ENCODE measurements around the gene PCDH10.
"Not testable (repeated sequence)": the region's sequence is repeated elsewhere in the genome, so short reads cannot be mapped to it uniquely, and the experiment has no call there.

DNA sequence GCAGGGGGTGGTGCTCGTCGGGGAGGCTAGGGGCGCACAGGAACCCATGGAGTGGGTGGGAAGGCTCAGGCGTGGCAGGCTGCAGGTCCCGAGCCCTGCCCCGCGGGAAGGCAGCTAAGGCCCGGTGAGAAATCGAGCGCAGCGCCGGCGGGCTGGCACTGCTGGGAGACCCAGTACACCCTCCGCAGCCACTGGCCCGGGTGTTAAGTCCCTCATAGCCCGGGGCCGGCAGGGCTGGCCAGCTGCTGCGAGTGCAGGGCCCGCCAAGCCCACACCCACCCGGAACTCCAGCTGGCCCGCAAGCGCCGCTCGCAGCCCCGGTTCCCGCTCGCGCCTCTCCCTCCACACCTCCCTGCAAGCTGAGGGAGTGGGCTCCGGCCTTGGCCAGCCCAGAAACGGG is 91.4 kb downstream of the PCDH10 start:
- not testable (repeated sequence) for TF ChIP-seq SP1 (IDR thresholded peaks at IDR 0.05; ENCODE audit: low read depth, low read length); EP300 (IDR thresholded peaks at IDR 0.05; ENCODE audit: borderline replicate concordance in 1 of 2, low read depth in 2 of 2, low read length in 2 of 2); POLR2A (IDR thresholded peaks at IDR 0.05; ENCODE audit: control extremely low read depth in 1 of 2, low read depth in 2 of 2, low read length in 2 of 2); CHD2 (IDR thresholded peaks at IDR 0.05; ENCODE audit: low read length); CBX8 (IDR thresholded peaks at IDR 0.05; ENCODE audit: borderline replicate concordance, low read depth, low read length); POLR2AphosphoS5 (IDR thresholded peaks at IDR 0.05; ENCODE audit: low read depth, low read length); MAFK (IDR thresholded peaks at IDR 0.05; ENCODE audit: low read depth, low read length); RBBP5 (IDR thresholded peaks at IDR 0.05; ENCODE audit: borderline replicate concordance, low read depth, low read length)
- TF ChIP-seq, protein P1, sequence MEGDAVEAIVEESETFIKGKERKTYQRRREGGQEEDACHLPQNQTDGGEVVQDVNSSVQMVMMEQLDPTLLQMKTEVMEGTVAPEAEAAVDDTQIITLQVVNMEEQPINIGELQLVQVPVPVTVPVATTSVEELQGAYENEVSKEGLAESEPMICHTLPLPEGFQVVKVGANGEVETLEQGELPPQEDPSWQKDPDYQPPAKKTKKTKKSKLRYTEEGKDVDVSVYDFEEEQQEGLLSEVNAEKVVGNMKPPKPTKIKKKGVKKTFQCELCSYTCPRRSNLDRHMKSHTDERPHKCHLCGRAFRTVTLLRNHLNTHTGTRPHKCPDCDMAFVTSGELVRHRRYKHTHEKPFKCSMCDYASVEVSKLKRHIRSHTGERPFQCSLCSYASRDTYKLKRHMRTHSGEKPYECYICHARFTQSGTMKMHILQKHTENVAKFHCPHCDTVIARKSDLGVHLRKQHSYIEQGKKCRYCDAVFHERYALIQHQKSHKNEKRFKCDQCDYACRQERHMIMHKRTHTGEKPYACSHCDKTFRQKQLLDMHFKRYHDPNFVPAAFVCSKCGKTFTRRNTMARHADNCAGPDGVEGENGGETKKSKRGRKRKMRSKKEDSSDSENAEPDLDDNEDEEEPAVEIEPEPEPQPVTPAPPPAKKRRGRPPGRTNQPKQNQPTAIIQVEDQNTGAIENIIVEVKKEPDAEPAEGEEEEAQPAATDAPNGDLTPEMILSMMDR (IDR thresholded peaks at IDR 0.05; ENCODE audit: control extremely low read depth in 1 of 3, insufficient read depth in 1 of 3, low read depth in 1 of 3, low read length in 3 of 3), result not testable (repeated sequence)
- TF ChIP-seq, protein P2, sequence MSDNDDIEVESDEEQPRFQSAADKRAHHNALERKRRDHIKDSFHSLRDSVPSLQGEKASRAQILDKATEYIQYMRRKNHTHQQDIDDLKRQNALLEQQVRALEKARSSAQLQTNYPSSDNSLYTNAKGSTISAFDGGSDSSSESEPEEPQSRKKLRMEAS (IDR thresholded peaks at IDR 0.05), result not testable (repeated sequence)
- TF ChIP-seq, protein P3, sequence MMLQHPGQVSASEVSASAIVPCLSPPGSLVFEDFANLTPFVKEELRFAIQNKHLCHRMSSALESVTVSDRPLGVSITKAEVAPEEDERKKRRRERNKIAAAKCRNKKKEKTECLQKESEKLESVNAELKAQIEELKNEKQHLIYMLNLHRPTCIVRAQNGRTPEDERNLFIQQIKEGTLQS (IDR thresholded peaks at IDR 0.05; ENCODE audit: insufficient read depth, low read depth, low read length), result not testable (repeated sequence)

Measured in H1 (cell line).